ENCODE results near the gene ESPNL.
A peak's percentile ranks its signal among the peaks of the same experiment; 100 is the strongest.

The ESPNL gene

DNA sequence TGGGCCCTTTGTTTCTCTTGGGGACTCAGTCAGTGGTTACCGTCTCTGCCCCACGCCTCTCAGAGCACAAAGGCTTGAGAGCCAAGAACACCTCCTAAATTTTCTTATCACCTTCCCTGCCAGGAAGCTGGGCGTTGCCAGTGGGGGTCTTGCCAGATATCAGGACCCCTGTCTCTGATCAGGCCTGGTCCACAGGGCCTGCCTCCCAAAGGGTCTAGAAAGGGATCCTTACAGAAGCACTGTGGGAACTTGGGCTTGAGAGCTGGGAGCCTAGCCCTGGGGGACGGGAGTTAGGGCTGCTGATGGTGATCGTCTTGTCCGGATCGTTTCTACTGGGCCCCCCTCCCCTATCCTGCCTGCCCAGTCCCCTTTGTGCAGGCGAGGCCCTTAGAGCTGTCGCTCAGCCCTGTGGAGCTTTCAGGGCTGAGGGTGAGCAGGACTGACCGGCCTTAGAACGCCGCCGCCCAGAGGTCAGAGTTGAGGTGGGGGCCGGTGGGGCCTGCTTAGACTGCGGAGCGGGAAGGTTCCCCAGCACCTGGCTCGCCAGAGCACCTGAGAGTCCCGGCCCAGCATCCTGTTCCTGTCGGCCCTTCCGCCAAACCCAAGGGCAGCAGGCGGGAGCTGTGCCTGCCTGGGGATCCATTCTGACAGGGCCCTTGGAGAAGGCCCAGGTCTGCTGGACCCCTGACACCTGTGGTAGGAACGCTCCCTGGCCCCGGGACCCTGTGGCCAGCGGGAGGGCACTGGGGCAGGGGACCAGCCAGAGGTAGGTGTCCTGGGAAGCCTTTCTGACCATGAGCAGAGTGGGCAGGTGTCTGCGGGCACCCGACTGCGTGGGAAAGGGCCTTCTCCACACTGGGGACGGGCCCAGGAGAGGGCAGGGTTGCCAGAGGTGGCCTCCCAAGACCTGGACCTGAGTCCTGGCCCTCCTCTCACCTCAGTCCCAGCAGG is 956 bp downstream of the ESPNL start:
- no peak for DNase-seq
- H3K27ac Mint-ChIP-seq = no peak overlapping the region
- H3K36me3 Mint-ChIP-seq (ENCODE audit: low read depth) = no peaks in the 10 kb centered on the region
- TF ChIP-seq, protein P1, sequence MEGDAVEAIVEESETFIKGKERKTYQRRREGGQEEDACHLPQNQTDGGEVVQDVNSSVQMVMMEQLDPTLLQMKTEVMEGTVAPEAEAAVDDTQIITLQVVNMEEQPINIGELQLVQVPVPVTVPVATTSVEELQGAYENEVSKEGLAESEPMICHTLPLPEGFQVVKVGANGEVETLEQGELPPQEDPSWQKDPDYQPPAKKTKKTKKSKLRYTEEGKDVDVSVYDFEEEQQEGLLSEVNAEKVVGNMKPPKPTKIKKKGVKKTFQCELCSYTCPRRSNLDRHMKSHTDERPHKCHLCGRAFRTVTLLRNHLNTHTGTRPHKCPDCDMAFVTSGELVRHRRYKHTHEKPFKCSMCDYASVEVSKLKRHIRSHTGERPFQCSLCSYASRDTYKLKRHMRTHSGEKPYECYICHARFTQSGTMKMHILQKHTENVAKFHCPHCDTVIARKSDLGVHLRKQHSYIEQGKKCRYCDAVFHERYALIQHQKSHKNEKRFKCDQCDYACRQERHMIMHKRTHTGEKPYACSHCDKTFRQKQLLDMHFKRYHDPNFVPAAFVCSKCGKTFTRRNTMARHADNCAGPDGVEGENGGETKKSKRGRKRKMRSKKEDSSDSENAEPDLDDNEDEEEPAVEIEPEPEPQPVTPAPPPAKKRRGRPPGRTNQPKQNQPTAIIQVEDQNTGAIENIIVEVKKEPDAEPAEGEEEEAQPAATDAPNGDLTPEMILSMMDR (IDR thresholded peaks at IDR 0.05) = no peak
- peaks cover 4% of the 10 kb centered on the region for H3K27me3 Mint-ChIP-seq (ENCODE audit: low read depth, poor library complexity)
- H3K9me3 Mint-ChIP-seq = no peaks in the 10 kb centered on the region
- H3K4me3 Mint-ChIP-seq = no peak overlapping the region
- H3K4me1 Mint-ChIP-seq = peaks cover 27% of the 10 kb centered on the region

GRCh38 chr2:238101891-238102841 is 2.0 kb downstream of the ESPNL start:
- no peak overlapping the region for H3K4me3 Mint-ChIP-seq
- no peaks in the 10 kb centered on the region for H3K9me3 Mint-ChIP-seq
- no peaks in the 10 kb centered on the region for H3K36me3 Mint-ChIP-seq (ENCODE audit: low read depth)
- H3K4me1 Mint-ChIP-seq = peaks cover 23% of the 10 kb centered on the region
- peak overlapping the region; percentile 51 for H3K27ac Mint-ChIP-seq
- no peak for DNase-seq
- TF ChIP-seq, protein P1 (IDR thresholded peaks at IDR 0.05) = no peak
- peaks cover 4% of the 10 kb centered on the region for H3K27me3 Mint-ChIP-seq (ENCODE audit: low read depth, poor library complexity)

DNA sequence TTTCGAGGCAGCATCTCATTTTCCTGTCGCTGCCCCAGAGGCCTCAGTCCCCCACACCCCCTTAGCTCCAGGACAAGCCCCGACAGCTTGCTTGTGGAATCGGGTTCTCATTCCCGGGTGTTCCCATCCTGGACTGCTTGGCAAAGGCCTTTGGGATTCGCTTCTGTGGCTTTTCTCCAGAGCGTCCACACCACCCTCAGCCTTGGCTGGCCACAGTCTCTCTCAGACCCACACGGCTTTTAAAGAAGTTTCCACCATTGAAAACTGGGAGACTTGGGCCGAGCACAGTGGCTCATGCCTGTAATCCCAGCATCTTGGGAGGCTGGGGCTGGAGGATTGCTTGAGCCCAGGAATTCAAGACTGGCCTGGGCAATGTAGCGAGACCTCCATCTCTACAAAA is 2.7 kb downstream of the ESPNL start:
- no peak for DNase-seq
- TF ChIP-seq, protein P1 (IDR thresholded peaks at IDR 0.05) = no peak
- H3K4me1 Mint-ChIP-seq = peaks cover 29% of the 10 kb centered on the region
- no peak overlapping the region for H3K4me3 Mint-ChIP-seq
- no peaks in the 10 kb centered on the region for H3K36me3 Mint-ChIP-seq (ENCODE audit: low read depth)
- H3K27ac Mint-ChIP-seq = peak overlapping the region; percentile 51
- H3K27me3 Mint-ChIP-seq (ENCODE audit: low read depth, poor library complexity) = peaks cover 4% of the 10 kb centered on the region
- H3K9me3 Mint-ChIP-seq = no peaks in the 10 kb centered on the region

DNA sequence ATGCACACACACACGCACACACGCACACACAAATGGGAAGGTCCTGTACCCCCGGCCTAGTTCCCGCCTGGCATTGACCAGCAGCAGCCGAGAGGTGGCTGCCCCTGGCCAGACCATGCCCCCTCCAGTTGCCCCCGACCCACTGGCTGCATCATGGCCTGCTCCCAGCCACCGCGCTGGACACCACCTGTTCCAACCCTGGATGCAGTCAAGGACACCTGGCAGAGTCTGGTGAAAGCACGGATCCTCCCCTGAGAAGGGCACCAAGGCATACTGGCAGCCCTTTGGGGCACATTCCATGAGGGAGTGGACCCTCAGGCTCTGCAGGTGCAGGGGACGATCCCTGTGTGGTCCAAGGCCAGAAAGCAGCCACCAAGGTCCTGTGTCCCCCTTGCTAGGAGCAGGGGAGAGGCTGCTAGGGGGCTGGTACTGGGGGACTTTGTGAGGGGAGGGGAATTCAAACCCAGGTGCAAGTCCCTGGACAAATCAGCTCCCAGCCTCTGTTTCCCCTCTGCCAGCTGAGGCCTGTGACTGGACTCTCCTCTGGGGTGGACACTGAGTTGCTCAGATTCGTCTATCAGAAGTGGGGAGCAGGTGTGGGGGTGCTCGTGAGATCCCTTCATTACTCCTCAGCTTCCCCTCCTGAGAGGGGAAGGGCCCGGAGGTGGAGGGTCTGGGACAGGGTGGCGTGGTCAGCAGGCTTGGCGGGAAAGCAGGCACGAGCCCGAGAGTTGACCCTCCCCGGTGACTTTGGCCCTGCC is 3.5 kb downstream of the ESPNL start:
- TF ChIP-seq, protein P1 (IDR thresholded peaks at IDR 0.05) = no peak
- Mint-ChIP-seq H3K36me3 (ENCODE audit: low read depth) (no peaks in the 10 kb centered on the region), H3K27ac (no peak overlapping the region), H3K27me3 (ENCODE audit: low read depth, poor library complexity) (peaks cover 4% of the 10 kb centered on the region), H3K4me1 (peaks cover 35% of the 10 kb centered on the region), H3K4me3 (no peak overlapping the region), H3K9me3 (no peaks in the 10 kb centered on the region)
- DNase-seq = no peak

- Mint-ChIP-seq H3K4me1 (peaks cover 35% of the 10 kb centered on the region), H3K4me3 (no peak overlapping the region), H3K36me3 (ENCODE audit: low read depth) (no peaks in the 10 kb centered on the region), H3K9me3 (no peaks in the 10 kb centered on the region), H3K27ac (no peak overlapping the region), H3K27me3 (ENCODE audit: low read depth, poor library complexity) (peaks cover 4% of the 10 kb centered on the region)
- DNase-seq = no peak
- TF ChIP-seq, protein P1 (IDR thresholded peaks at IDR 0.05) = no peak
These were observed 4.1 kb downstream of the ESPNL start for GRCh38 chr2:238104226-238104690.

Data from nephron progenitor cell (in vitro differentiated cells).